Measurements from ENCODE around the gene SEC61A2. TPM values are rescaled to one million over a fixed set of nuclear protein-coding genes. Genes with fewer than 3 reads are reported as not detected.

SEC61A2 gene
- total and polyA plus RNA-seq, 2 experiments from 2014 or later: 6.9 to 20.6 TPM

DNA sequence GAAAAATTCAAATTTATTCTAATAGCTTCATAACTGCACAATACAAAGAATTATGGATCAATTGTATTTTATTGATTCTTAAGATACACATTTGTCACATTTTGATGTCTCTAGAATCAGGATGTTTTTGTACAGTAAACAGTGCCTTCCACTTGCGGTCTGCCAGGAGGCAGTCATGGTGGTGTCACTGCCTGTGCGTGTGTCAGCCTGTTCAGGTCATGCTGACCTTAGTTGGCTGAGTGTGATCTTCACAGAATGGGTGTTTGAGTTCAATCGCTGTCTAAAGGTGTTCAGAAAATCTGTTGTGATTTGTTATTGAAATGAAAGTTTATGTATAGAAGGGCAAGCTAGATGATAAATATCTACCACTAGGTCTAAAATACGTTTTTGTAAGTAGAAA, 20.7 kb downstream of the SEC61A2 start:
- H3K4me1 ChIP-seq (ENCODE audit: insufficient read depth): no peaks in the 10 kb centered on the region
- no peaks in the 10 kb centered on the region for H3K27me3 ChIP-seq (replicated peaks; ENCODE audit: insufficient read depth)
- no peak overlapping the region for H3K4me3 ChIP-seq
- no peaks in the 10 kb centered on the region for H3K9me2 ChIP-seq (ENCODE audit: insufficient read depth)
- 0 out of 2 replicates have a peak, but pooled peaks cover 9% of the 10 kb centered on the region for H3K36me3 ChIP-seq (ENCODE audit: low read depth)
- no peak overlapping the region for H3K27ac ChIP-seq
- in situ Hi-C loops (cut with MboI): no loop called here
- H3F3A ChIP-seq (ENCODE audit: insufficient read depth): no peaks in the 10 kb centered on the region
- TF ChIP-seq EZH2 (IDR thresholded peaks at IDR 0.05; ENCODE audit: insufficient read depth, poor library complexity, severe bottlenecking) (no peak), EZH2phosphoT487 (IDR thresholded peaks at IDR 0.05; ENCODE audit: insufficient read depth, low read depth) (no peak)
- H2AFZ ChIP-seq: no peak overlapping the region
- no peaks in the 10 kb centered on the region for H3K79me2 ChIP-seq (ENCODE audit: insufficient read depth)
- no peak overlapping the region for H3K4me2 ChIP-seq (ENCODE audit: unreplicated experiment)
- no peak overlapping the region for H3K9ac ChIP-seq
- H3K9me3 ChIP-seq (ENCODE audit: low read depth): no peaks in the 10 kb centered on the region
- whole genome bisulfite sequencing, 2 experiments (ENCODE audit: low coverage in 1 of 2, low lambda C conversion rate in 2 of 2, missing lambda C conversion rate in 2 of 2): 73% methylated on average over 4 of the region's 4 CpGs
- DNase-seq: no peak
- H4K20me1 ChIP-seq (ENCODE audit: insufficient read depth): no peaks in the 10 kb centered on the region

DNA sequence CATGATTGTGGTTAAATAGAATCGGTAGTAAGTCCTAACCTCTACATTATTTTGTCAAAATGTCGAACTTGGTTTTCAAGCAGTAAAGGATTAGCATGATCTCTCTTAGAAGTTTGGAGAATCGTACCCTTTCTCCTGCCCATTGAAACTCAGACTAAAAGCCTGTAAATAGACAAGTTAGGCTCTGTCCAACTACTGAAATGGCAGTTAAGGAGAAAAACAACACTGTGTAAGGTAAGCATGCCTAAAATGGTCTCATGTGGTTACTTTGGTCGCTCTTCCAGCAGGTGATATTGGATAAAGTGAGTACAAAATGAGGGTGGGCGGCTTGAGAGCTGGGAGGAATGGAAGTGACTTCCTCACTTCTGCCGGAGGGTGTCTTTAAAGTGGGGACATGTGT, 25.0 kb downstream of the SEC61A2 start:
- WGBS, 2 experiments (ENCODE audit: low coverage in 1 of 2, low lambda C conversion rate in 2 of 2, missing lambda C conversion rate in 2 of 2): 76 to 80% methylated on average over 6 of the region's 6 CpGs
- H2AFZ ChIP-seq: no peak overlapping the region
- in situ Hi-C loops (cut with MboI): no loop called here
- no peak for DNase-seq
- no peaks in the 10 kb centered on the region for H3K9me2 ChIP-seq (ENCODE audit: insufficient read depth)
- TF ChIP-seq EZH2phosphoT487 (IDR thresholded peaks at IDR 0.05; ENCODE audit: insufficient read depth, low read depth) (no peak), EZH2 (IDR thresholded peaks at IDR 0.05; ENCODE audit: insufficient read depth, poor library complexity, severe bottlenecking) (no peak)
- no peak overlapping the region for H3K4me2 ChIP-seq (ENCODE audit: unreplicated experiment)
- no peaks in the 10 kb centered on the region for H3K4me1 ChIP-seq (ENCODE audit: insufficient read depth)
- no peaks in the 10 kb centered on the region for H4K20me1 ChIP-seq (ENCODE audit: insufficient read depth)
- no peaks in the 10 kb centered on the region for H3K27me3 ChIP-seq (replicated peaks; ENCODE audit: insufficient read depth)
- H3K9me3 ChIP-seq (ENCODE audit: low read depth): no peaks in the 10 kb centered on the region
- no peaks in the 10 kb centered on the region for H3F3A ChIP-seq (ENCODE audit: insufficient read depth)
- H3K9ac ChIP-seq: no peak overlapping the region
- peaks cover 20% of the 10 kb centered on the region; the same call in 1 of the 2 replicates for H3K36me3 ChIP-seq (ENCODE audit: low read depth)
- H3K79me2 ChIP-seq (ENCODE audit: insufficient read depth): no peaks in the 10 kb centered on the region
- H3K27ac ChIP-seq: no peak overlapping the region
- no peak overlapping the region for H3K4me3 ChIP-seq

DNA sequence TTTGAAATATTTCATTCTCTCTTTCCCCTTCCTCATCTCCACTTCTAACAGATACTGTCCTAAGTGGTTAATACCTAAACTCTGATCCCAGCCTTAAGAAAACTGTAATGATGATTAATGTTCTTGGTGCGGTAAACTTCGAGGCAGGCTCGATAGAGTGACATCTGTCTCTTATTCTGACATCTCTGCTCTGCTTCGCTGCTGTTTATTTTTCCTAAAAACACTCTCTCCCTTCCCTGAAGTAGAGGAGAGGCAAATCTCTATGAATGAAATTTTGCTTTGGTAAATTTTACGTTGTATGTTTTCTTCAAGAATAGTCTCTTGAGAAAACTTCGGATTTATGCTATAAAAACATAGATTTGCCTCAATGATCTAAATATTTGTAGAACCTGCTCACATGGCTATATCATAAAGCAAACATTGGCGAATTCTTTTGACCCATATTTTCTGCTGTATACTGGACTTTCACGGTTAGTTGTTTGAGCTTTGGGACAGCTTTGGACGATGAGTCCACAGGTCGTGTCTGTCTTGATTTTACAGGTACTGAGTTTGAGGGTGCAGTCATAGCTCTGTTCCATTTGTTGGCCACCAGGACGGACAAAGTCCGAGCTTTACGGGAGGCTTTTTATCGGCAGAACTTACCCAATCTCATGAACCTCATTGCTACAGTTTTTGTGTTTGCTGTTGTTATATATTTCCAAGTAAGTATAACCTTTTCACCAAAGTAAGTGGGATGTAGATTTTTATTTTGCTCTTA, 27.1 kb downstream of the SEC61A2 start:
- no peaks in the 10 kb centered on the region for H3K9me3 ChIP-seq (ENCODE audit: low read depth)
- TF ChIP-seq EZH2 (IDR thresholded peaks at IDR 0.05; ENCODE audit: insufficient read depth, poor library complexity, severe bottlenecking) (no peak), EZH2phosphoT487 (IDR thresholded peaks at IDR 0.05; ENCODE audit: insufficient read depth, low read depth) (no peak)
- WGBS, 2 experiments (ENCODE audit: low coverage in 1 of 2, low lambda C conversion rate in 2 of 2, missing lambda C conversion rate in 2 of 2): 95 to 97% methylated on average over 14 of the region's 14 CpGs

DNA sequence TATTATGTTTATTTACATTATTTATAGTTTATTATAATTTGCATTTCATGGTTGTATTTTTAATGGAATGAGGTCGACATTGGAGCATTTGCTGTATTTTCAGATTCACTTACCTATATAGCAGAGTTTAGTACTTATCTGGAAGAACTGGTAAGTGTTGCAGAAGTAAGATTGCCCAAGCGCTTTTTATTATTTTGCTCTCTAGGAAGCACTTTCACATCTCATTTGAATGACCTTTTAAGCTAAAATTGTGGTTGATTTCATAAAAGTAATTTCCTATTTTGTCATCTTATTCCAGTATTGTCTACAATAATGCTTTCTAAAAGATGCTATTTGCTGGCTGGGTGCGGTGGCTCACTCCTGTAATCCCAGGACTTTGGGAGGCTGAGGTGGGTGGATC, 28.6 kb downstream of the SEC61A2 start:
- Histone ChIP-seq H3K79me2 (ENCODE audit: insufficient read depth) (no peaks in the 10 kb centered on the region), H3K9me2 (ENCODE audit: insufficient read depth) (no peaks in the 10 kb centered on the region), H3K27ac (no peak overlapping the region), H2AFZ (no peak overlapping the region), H3K27me3 (replicated peaks; ENCODE audit: insufficient read depth) (no peaks in the 10 kb centered on the region), H3K4me1 (ENCODE audit: insufficient read depth) (no peaks in the 10 kb centered on the region), H3F3A (ENCODE audit: insufficient read depth) (no peaks in the 10 kb centered on the region), H3K4me3 (no peak overlapping the region), H4K20me1 (ENCODE audit: insufficient read depth) (no peaks in the 10 kb centered on the region), H3K4me2 (ENCODE audit: unreplicated experiment) (no peak overlapping the region), H3K36me3 (ENCODE audit: low read depth) (peaks cover 28% of the 10 kb centered on the region; the same call in 1 of the 2 replicates), H3K9me3 (ENCODE audit: low read depth) (no peaks in the 10 kb centered on the region), H3K9ac (no peak overlapping the region)
- TF ChIP-seq EZH2phosphoT487 (IDR thresholded peaks at IDR 0.05; ENCODE audit: insufficient read depth, low read depth) (no peak), EZH2 (IDR thresholded peaks at IDR 0.05; ENCODE audit: insufficient read depth, poor library complexity, severe bottlenecking) (no peak)
- WGBS, 2 experiments (ENCODE audit: low coverage in 1 of 2, low lambda C conversion rate in 2 of 2, missing lambda C conversion rate in 2 of 2): 95 to 98% methylated on average over 3 of the region's 3 CpGs
- DNase-seq: no peak
- in situ Hi-C loops (cut with MboI): no loop called here

More for the DNA sequence above, 27.1 kb downstream of the SEC61A2 start:
- no peaks in the 10 kb centered on the region for H3K27me3 ChIP-seq (replicated peaks; ENCODE audit: insufficient read depth)
- H3K9me2 ChIP-seq (ENCODE audit: insufficient read depth): no peaks in the 10 kb centered on the region
- peaks cover 20% of the 10 kb centered on the region; the same call in 1 of the 2 replicates for H3K36me3 ChIP-seq (ENCODE audit: low read depth)
- no peak overlapping the region for H3K27ac ChIP-seq
- H3K9ac ChIP-seq: no peak overlapping the region
- no peak for DNase-seq
- no peak overlapping the region for H3K4me3 ChIP-seq
- no peaks in the 10 kb centered on the region for H3F3A ChIP-seq (ENCODE audit: insufficient read depth)
- no peak overlapping the region for H2AFZ ChIP-seq
- no peaks in the 10 kb centered on the region for H4K20me1 ChIP-seq (ENCODE audit: insufficient read depth)
- no peak overlapping the region for H3K4me2 ChIP-seq (ENCODE audit: unreplicated experiment)
- in situ Hi-C loops (cut with MboI): no loop called here
- H3K4me1 ChIP-seq (ENCODE audit: insufficient read depth): no peaks in the 10 kb centered on the region
- no peaks in the 10 kb centered on the region for H3K79me2 ChIP-seq (ENCODE audit: insufficient read depth)
